Measurements from ENCODE around the gene SCN7A. TPM values are rescaled to one million over a fixed set of nuclear protein-coding genes. Genes with fewer than 3 reads are reported as not detected.
"Not testable (repeated sequence)": the region's sequence is repeated elsewhere in the genome, so short reads cannot be mapped to it uniquely, and the experiment has no call there.

SCN7A gene
- total RNA-seq, 2 experiments from 2014 or later, result not detected

DNA sequence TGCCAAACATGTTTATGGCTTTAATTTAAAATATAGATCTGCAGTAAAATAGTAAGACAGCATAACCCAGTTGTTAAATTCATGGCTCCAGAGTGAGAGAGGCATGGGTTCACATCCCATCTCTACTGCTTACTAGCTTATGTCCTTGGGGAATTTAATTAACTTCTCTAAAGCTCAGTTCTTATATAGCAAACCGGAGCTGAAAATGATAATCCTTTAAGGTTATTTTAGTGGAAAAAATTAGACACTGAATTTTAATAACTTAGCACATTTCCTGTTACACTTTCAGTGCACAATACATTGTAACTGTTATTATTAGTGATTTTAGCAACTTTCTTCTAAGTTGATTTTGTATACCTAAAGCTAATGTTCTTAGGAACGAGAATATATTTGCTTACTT is 133.1 kb downstream of the SCN7A start:
- intact Hi-C loops (cut with micrococcal nuclease; ENCODE audit: unreplicated experiment), result no loop called here

DNA sequence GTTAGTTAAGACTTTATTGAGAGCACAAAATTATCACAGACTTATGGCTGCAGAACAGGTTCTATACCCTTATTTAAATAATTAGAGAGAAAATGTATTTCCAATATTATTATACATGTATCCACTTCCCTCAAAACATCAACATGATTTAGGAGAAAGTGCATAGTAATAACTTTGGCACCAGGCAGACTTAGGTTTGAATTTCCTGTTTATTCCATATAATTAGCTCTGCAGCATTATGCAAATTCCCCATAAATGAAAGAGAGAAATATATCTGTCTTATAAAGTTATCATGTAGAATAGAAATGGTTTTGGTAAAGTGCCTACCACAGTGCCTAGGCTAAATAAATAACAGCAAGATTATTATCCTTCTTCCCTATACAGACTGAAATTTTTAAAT is 133.6 kb downstream of the SCN7A start:
- CTCF ChIA-PET (ENCODE audit: unreplicated experiment), result no interaction called here
- no peaks in the 10 kb centered on the region for H3K9me2 ChIP-seq (ENCODE audit: insufficient read depth, low read length)
- H2AFZ ChIP-seq (ENCODE audit: low read length), result peak overlapping the region; percentile 42
- no peak for TF ChIP-seq EZH2phosphoT487 (IDR thresholded peaks at IDR 0.05; ENCODE audit: borderline replicate concordance, low read depth, low read length)
- TF ChIP-seq, protein P1, sequence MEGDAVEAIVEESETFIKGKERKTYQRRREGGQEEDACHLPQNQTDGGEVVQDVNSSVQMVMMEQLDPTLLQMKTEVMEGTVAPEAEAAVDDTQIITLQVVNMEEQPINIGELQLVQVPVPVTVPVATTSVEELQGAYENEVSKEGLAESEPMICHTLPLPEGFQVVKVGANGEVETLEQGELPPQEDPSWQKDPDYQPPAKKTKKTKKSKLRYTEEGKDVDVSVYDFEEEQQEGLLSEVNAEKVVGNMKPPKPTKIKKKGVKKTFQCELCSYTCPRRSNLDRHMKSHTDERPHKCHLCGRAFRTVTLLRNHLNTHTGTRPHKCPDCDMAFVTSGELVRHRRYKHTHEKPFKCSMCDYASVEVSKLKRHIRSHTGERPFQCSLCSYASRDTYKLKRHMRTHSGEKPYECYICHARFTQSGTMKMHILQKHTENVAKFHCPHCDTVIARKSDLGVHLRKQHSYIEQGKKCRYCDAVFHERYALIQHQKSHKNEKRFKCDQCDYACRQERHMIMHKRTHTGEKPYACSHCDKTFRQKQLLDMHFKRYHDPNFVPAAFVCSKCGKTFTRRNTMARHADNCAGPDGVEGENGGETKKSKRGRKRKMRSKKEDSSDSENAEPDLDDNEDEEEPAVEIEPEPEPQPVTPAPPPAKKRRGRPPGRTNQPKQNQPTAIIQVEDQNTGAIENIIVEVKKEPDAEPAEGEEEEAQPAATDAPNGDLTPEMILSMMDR (conservative IDR thresholded peaks at IDR 0.05; ENCODE audit: low read length), result no peak
- no peaks in the 10 kb centered on the region for H4K20me1 ChIP-seq (ENCODE audit: insufficient read depth, low read length)
- DNase-seq (ENCODE audit: low spot score), result no peak
- H3K27ac ChIP-seq (ENCODE audit: low read depth, low read length, poor library complexity, severe bottlenecking), result no peak overlapping the region
- H3K79me2 ChIP-seq (ENCODE audit: insufficient read depth, low read depth, low read length), result no peaks in the 10 kb centered on the region
- H3K4me2 ChIP-seq (ENCODE audit: low read length), result no peak overlapping the region
- no peaks in the 10 kb centered on the region for H3K9me3 ChIP-seq (ENCODE audit: low read length)
- POLR2A ChIA-PET, result interaction anchor here (0.5 to 1.2 kb wide), 2 partner anchors 10 to 57 kb away, joined by 4 to 12 read pairs; no protein-coding TSS in a partner anchor
- intact Hi-C loops (cut with micrococcal nuclease; ENCODE audit: unreplicated experiment), result no loop called here
- H3K4me1 ChIP-seq (ENCODE audit: insufficient read depth, low read length, poor library complexity, severe bottlenecking), result no peaks in the 10 kb centered on the region
- H3K4me3 ChIP-seq (ENCODE audit: low read depth, low read length, poor library complexity, severe bottlenecking), result no peak overlapping the region
- no TSS peak for BruUV-seq (replicated peaks)
- no peaks in the 10 kb centered on the region for H3K36me3 ChIP-seq (ENCODE audit: insufficient read depth, low read length)

More for the DNA sequence above, 133.1 kb downstream of the SCN7A start:
- DNase-seq (ENCODE audit: low spot score), result no peak
- H3K4me2 ChIP-seq (ENCODE audit: low read length), result peak overlapping the region; percentile 11; the same call in 1 of the 2 replicates
- no peaks in the 10 kb centered on the region for H3K9me2 ChIP-seq (ENCODE audit: insufficient read depth, low read length)
- H4K20me1 ChIP-seq (ENCODE audit: insufficient read depth, low read length), result no peaks in the 10 kb centered on the region
- no peaks in the 10 kb centered on the region for H3K79me2 ChIP-seq (ENCODE audit: insufficient read depth, low read depth, low read length)
- H3K9me3 ChIP-seq (ENCODE audit: low read length), result no peaks in the 10 kb centered on the region
- ChIA-PET CTCF (ENCODE audit: unreplicated experiment) (no interaction called here), POLR2A (interaction anchor here (1.2 kb wide), 1 partner anchor 10 kb away, joined by 4 read pairs; no protein-coding TSS in a partner anchor)
- H3K27ac ChIP-seq (ENCODE audit: low read depth, low read length, poor library complexity, severe bottlenecking), result no peak overlapping the region
- no peaks in the 10 kb centered on the region for H3K4me1 ChIP-seq (ENCODE audit: insufficient read depth, low read length, poor library complexity, severe bottlenecking)
- peak overlapping the region; percentile 42 for H2AFZ ChIP-seq (ENCODE audit: low read length)
- H3K4me3 ChIP-seq (ENCODE audit: low read depth, low read length, poor library complexity, severe bottlenecking), result no peak overlapping the region
- H3K36me3 ChIP-seq (ENCODE audit: insufficient read depth, low read length), result no peaks in the 10 kb centered on the region
- TF ChIP-seq, protein P1 (conservative IDR thresholded peaks at IDR 0.05; ENCODE audit: low read length), result no peak
- TF ChIP-seq EZH2phosphoT487 (IDR thresholded peaks at IDR 0.05; ENCODE audit: borderline replicate concordance, low read depth, low read length), result no peak
- BruUV-seq (replicated peaks), result no TSS peak

DNA sequence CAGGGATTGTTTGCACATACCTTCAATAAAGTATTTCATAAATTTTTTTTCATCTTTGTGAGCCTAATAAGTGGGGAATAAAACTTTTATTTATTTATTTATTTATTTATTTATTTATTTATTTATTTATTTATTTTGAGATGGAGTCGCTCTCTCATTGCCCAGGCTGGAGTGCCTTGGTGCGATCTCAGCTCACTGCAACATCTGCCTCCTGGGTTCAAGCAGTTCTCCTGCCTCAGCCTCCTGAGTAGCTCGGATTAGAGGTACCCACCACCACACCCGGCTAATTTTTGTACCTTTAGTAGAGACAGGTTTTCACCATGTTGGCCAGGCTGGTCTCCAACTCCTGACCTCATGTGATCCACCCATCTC is 136.1 kb downstream of the SCN7A start:
- POLR2A ChIA-PET; CTCF ChIA-PET (ENCODE audit: unreplicated experiment); H4K20me1 ChIP-seq (ENCODE audit: insufficient read depth, low read length); H3K9me2 ChIP-seq (ENCODE audit: insufficient read depth, low read length); DNase-seq (ENCODE audit: low spot score); BruUV-seq (replicated peaks); intact Hi-C loops (cut with micrococcal nuclease; ENCODE audit: unreplicated experiment); H3K4me2 ChIP-seq (ENCODE audit: low read length); H3K4me1 ChIP-seq (ENCODE audit: insufficient read depth, low read length, poor library complexity, severe bottlenecking); H3K4me3 ChIP-seq (ENCODE audit: low read depth, low read length, poor library complexity, severe bottlenecking); H3K9me3 ChIP-seq (ENCODE audit: low read length); H3K36me3 ChIP-seq (ENCODE audit: insufficient read depth, low read length); H3K79me2 ChIP-seq (ENCODE audit: insufficient read depth, low read depth, low read length); H2AFZ ChIP-seq (ENCODE audit: low read length); H3K27ac ChIP-seq (ENCODE audit: low read depth, low read length, poor library complexity, severe bottlenecking): not testable (repeated sequence)

All from OCI-LY7 (cell line).